Spleen (tissue), 11 donors: ENCODE results near the gene AFP. TPM values are rescaled to one million over a fixed set of nuclear protein-coding genes. Genes with fewer than 3 reads are reported as not detected.

Experiments used
- DNase-seq: peaks from one replicate; pipeline ENCODE4 v3.0.0-alpha.2; 2020
- H3K27ac ChIP-seq, 8 donors: fragments of 200-600 bp; sonication (generic) in 7 of 8; 1 replicate in 4 of 8; 2 replicates in 4 of 8; pipeline versions ENCODE4 v1.5.0 to v1.8.0; 2016 to 2021; ENCODE audit warnings: inconsistent platforms in 4 of 8, mild to moderate bottlenecking in 4 of 8, moderate library complexity in 1 of 8
- H3K27me3 ChIP-seq, 7 donors: fragments of 200-600 bp; sonication (generic) in 6 of 7; replicated peaks in 1 of 7; 1 replicate in 4 of 7; 2 replicates in 3 of 7; pipeline versions ENCODE4 v1.5.0 to v1.8.0; 2016 to 2021; ENCODE audit warnings: inconsistent platforms in 3 of 7, mild to moderate bottlenecking in 1 of 7
- H3K36me3 ChIP-seq, 6 donors: fragments of 200-600 bp; sonication (generic) in 5 of 6; 1 replicate in 4 of 6; 2 replicates in 2 of 6; pipeline versions ENCODE4 v1.5.0 to v1.8.0; 2016 to 2021; ENCODE audit warnings: inconsistent platforms in 2 of 6
- H3K4me1 ChIP-seq, 6 donors: fragments of 200-600 bp; sonication (generic) in 5 of 6; 1 replicate in 3 of 6; 2 replicates in 3 of 6; pipeline versions ENCODE4 v1.5.0 to v1.8.0; 2016 to 2021; ENCODE audit warnings: inconsistent platforms in 3 of 6
- H3K4me3 ChIP-seq, 8 donors: fragments of 200-600 bp; sonication (generic) in 7 of 8; 1 replicate in 4 of 8; 2 replicates in 4 of 8; pipeline versions ENCODE4 v1.5.0 to v1.8.0; 2016 to 2021; ENCODE audit warnings: inconsistent platforms in 4 of 8, mild to moderate bottlenecking in 4 of 8, moderate library complexity in 2 of 8
- H3K9me3 ChIP-seq, 8 donors: fragments of 200-600 bp; sonication (generic) in 7 of 8; 1 replicate in 4 of 8; 2 replicates in 4 of 8; pipeline versions ENCODE4 v1.5.0 to v1.8.0; 2016 to 2021; ENCODE audit warnings: inconsistent platforms in 4 of 8
- POLR2A ChIP-seq, 3 donors: fragments of 450-650 bp; IDR thresholded peaks; one replicate each; pipeline ENCODE4 v1.5.1; 2017; ENCODE audit warnings: antibody characterized with exemption in 3 of 3, mild to moderate bottlenecking in 1 of 3
- POLR2AphosphoS5 ChIP-seq, 3 donors: sonication (generic); formaldehyde crosslinking; IDR thresholded peaks; one replicate each; pipeline ENCODE4 v1.5.1; 2017; ENCODE audit warnings: antibody characterized with exemption in 3 of 3
- WGBS, 5 donors: extraction: QIAGEN DNeasy Blood & Tissue Kit in 3 of 5; methylation state at CpG; one replicate each; pipeline versions ENCODE4 v1.1.5 to v1.1.7; 2013 to 2018; 5-methylcytosine and 5-hydroxymethylcytosine counted together
- intact Hi-C: fragments of 100-400 bp; cut with DNase I; formaldehyde crosslinking; loops from one replicate; pipeline ENCODE4 v1.15.0; 2023; ENCODE audit warnings: low total_unique reads
- polyA plus RNA-seq, 3 donors: library from polyadenylated mRNA; stranded (reverse); fragments of 200-250 nt; gene quantifications; one replicate each; pipeline ENCODE4 v1.2.1, GENCODE V29; 2013
- total RNA-seq, 7 donors: library from RNA; depleted of rRNA in 3 of 7; stranded (reverse); fragments of >200 nt in 3 of 7; fragmentation: NEBNext Ultra II Directional in 4 of 7; extraction: Animal tissue kit (Norgen Biotek cat#: 25700) in 4 of 7; gene quantifications; one replicate each; pipeline versions ENCODE4 v1.1.0 to v1.2.1, GENCODE V29; 2016 to 2021
- TF ChIP-seq, protein P1 (sequence below), 11 experiments: fragments of 200-600 bp in 7 of 11; fragments of 450-650 bp in 4 of 11; sonication (generic) in 4 of 11; IDR thresholded peaks in 8 of 11; conservative IDR thresholded peaks in 3 of 11; 1 replicate in 7 of 11; 2 replicates in 4 of 11; pipeline versions ENCODE4 v1.4.0 to v1.8.0; 2016 to 2021; ENCODE audit warnings: antibody characterized with exemption in 11 of 11, inconsistent platforms in 4 of 11, mild to moderate bottlenecking in 1 of 11
- donor health status: healthy with polysubstance abuse.
- donor health status: DM: no; HTN: no; CAD: no; lungs with moderate emphysema.
- donor health status: DM: no; HTN: no; CAD: no.
- donor health status: Bipolar disorder and iron deficiency.
- donor health status: healthy.
- donor health status: DM: no; HTN: no; CAD: no.
- donor health status: DM: yes; HTN: yes; CAD: no.

AFP gene
- total and polyA plus RNA-seq, 10 donors: not detected

DNA sequence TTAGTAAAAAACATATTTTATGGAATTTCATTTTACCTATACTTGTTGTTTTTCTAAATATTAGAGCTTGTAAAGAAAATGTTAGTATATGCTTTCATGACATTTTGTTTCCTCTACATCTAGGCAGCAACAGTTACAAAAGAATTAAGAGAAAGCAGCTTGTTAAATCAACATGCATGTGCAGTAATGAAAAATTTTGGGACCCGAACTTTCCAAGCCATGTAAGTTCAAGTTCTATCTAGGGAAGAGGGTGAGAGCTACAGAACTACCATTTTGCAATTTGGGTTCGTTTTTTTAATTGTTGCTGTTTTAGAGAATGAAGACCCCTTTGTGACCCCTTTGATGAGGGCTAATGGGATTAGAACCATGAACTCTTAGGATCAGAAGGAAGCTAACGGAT, 7.2 kb downstream of the AFP start:
- TF ChIP-seq POLR2AphosphoS5 (IDR thresholded peaks at IDR 0.05): no peak
- TF ChIP-seq, protein P1, sequence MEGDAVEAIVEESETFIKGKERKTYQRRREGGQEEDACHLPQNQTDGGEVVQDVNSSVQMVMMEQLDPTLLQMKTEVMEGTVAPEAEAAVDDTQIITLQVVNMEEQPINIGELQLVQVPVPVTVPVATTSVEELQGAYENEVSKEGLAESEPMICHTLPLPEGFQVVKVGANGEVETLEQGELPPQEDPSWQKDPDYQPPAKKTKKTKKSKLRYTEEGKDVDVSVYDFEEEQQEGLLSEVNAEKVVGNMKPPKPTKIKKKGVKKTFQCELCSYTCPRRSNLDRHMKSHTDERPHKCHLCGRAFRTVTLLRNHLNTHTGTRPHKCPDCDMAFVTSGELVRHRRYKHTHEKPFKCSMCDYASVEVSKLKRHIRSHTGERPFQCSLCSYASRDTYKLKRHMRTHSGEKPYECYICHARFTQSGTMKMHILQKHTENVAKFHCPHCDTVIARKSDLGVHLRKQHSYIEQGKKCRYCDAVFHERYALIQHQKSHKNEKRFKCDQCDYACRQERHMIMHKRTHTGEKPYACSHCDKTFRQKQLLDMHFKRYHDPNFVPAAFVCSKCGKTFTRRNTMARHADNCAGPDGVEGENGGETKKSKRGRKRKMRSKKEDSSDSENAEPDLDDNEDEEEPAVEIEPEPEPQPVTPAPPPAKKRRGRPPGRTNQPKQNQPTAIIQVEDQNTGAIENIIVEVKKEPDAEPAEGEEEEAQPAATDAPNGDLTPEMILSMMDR (IDR thresholded peaks at IDR 0.05 in 8 of 11, conservative IDR thresholded peaks at IDR 0.05 in 3 of 11): no peak
- TF ChIP-seq POLR2A (IDR thresholded peaks at IDR 0.05): no peak

DNA sequence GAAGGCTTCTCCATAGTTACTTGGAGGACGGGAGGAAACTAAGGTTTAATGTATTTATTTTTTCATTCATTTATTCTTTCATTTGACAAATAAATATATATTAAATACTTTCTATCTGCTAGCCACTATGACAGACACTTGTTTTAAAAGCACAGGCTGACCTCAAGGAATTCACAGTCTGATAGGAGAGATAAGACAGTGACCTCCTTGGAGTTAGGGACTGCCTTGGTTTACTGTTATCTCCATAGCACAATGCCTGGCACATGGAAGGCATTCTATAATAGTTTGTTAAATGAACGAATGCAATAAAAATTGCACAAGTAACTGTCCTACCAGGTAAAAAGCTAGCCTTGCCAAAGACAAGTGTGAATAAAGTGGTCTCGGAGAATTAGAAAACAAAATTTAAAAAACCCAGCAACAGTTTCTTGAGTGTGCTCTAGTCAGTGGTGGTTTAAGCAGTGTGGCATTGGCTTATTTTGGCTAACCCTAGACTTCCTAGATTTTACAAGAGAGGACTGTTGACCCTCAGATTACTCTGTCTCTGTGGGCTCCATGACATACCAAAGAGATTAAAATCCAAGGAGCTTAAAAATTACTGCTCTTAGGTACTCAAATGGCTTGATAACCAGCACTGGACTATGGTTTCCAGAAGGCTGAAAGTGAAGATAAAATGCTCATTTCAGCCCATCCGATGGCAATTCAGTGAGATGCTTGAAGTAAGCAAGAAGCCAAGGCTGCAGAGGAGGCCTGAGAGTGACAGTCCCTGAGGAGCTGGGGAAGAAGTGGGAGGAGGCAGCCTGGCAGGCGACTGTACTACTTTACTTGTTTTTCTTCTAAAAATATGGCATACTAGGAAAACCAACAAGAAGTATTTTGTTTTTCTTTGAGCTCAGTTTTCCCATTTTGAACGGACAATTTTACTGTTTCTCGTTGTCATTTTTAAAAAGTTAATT, 9.6 kb downstream of the AFP start:
- DNase-seq: no peak
- H3K4me3 ChIP-seq: no peak overlapping the region
- intact Hi-C loops: no loop called here
- no peaks in the 10 kb centered on the region for H3K9me3 ChIP-seq
- H3K27me3 ChIP-seq: peaks cover 0 to 8% (median 0%) of the 10 kb centered on the region in 7 donors
- 78 to 88% (median 82%) methylated on average over 7 of the region's 7 CpGs for WGBS, 5 donors
- H3K4me1 ChIP-seq: no peaks in the 10 kb centered on the region
- TF ChIP-seq, protein P1 (IDR thresholded peaks at IDR 0.05 in 8 of 11, conservative IDR thresholded peaks at IDR 0.05 in 3 of 11): no peak
- TF ChIP-seq POLR2A (IDR thresholded peaks at IDR 0.05) (no peak), POLR2AphosphoS5 (IDR thresholded peaks at IDR 0.05) (no peak)
- no peak overlapping the region for H3K27ac ChIP-seq
- no peaks in the 10 kb centered on the region for H3K36me3 ChIP-seq

More for the DNA sequence above, 7.2 kb downstream of the AFP start:
- peaks cover 0 to 8% (median 0%) of the 10 kb centered on the region in 7 donors for H3K27me3 ChIP-seq
- no peak overlapping the region for H3K4me3 ChIP-seq
- intact Hi-C loops: no loop called here
- H3K9me3 ChIP-seq: no peaks in the 10 kb centered on the region
- H3K27ac ChIP-seq: no peak overlapping the region
- no peaks in the 10 kb centered on the region for H3K4me1 ChIP-seq
- no peak for DNase-seq
- H3K36me3 ChIP-seq: no peaks in the 10 kb centered on the region
- 56 to 79% (median 67%) methylated on average over 3 of the region's 3 CpGs for WGBS, 5 donors

DNA sequence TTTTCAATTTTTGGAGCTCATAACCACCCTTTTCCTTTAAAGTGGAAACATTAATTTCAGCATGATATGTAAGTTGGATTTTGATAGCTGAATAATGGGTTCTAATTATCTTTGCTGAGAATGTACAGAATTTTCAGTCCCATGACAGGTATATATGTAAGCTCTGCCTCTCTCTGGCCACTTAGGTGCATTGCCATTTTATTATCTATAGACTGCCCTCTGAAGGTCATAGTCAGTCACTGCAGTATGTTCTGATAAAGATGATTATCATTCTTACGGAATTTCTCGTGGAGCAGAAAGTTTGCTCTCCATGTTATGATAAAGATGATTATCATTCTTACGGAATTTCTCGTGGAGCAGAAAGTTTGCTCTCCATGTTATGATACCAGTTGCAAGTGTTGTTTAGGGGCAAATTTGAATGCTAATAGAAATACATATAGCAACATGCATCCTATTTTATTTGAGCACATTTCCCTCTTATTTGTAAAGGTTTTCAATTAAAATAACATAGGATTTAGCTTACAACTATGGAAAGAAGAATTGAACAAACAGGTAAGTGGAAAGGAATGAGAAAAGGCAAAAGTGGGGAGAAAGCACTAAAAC, 10.4 kb downstream of the AFP start:
- Histone ChIP-seq H3K36me3 (no peaks in the 10 kb centered on the region), H3K9me3 (no peaks in the 10 kb centered on the region), H3K4me1 (no peaks in the 10 kb centered on the region), H3K27me3 (peaks cover 0 to 8% (median 0%) of the 10 kb centered on the region in 7 donors), H3K27ac (no peak overlapping the region), H3K4me3 (no peak overlapping the region)
- intact Hi-C loops: no loop called here
- no peak for TF ChIP-seq POLR2A (IDR thresholded peaks at IDR 0.05)
- TF ChIP-seq, protein P1 (IDR thresholded peaks at IDR 0.05 in 8 of 11, conservative IDR thresholded peaks at IDR 0.05 in 3 of 11): peak in 9 of 11 experiments; percentile 5 to 67 (median 52)
- 3 to 14% (median 7%) methylated on average over 4 of the region's 4 CpGs for WGBS, 5 donors
- DNase-seq: no peak

DNA sequence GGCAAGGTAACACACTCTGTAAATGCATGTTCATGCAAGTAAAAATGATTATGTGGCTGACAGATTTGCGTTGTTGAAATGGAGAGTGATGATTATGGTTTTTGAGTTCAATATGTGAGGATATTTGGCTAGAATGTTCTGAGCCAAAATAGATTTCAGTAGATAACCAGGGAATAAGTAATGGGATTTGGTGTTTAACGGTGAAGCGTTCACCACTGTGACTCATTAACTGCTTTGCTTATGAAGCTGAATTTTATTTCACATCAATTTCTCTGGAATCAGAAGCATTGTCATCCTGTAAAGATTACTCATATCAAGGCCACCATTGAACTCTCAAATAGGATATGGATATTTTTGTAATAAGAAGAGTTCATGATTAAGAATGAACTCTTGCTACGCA, 11.7 kb downstream of the AFP start:
- no peak for TF ChIP-seq POLR2A (IDR thresholded peaks at IDR 0.05)
- TF ChIP-seq, protein P1 (IDR thresholded peaks at IDR 0.05 in 8 of 11, conservative IDR thresholded peaks at IDR 0.05 in 3 of 11): no peak
- no peak for TF ChIP-seq POLR2AphosphoS5 (IDR thresholded peaks at IDR 0.05)
- Histone ChIP-seq H3K4me3 (no peak overlapping the region), H3K4me1 (no peaks in the 10 kb centered on the region), H3K27me3 (peaks cover 0 to 8% (median 0%) of the 10 kb centered on the region in 7 donors), H3K36me3 (no peaks in the 10 kb centered on the region), H3K9me3 (no peaks in the 10 kb centered on the region), H3K27ac (no peak overlapping the region)
- no peak for DNase-seq
- intact Hi-C loops: no loop called here
- 83 to 93% (median 93%) methylated on average over 4 of the region's 4 CpGs for WGBS, 5 donors
